Spleen (tissue), 7 donors: ENCODE data around the gene PLCB1.

Experiments
- CTCF ChIP-seq, 11 experiments: fragments of 200-600 bp in 7 of 11; fragments of 450-650 bp in 4 of 11; sonication (generic) in 4 of 11; IDR thresholded peaks in 8 of 11; conservative IDR thresholded peaks in 3 of 11; 1 replicate in 7 of 11; 2 replicates in 4 of 11; pipeline versions ENCODE4 v1.4.0 to v1.8.0; 2016 to 2021; ENCODE audit warnings: antibody characterized with exemption in 11 of 11, inconsistent platforms in 4 of 11, mild to moderate bottlenecking in 1 of 11
- POLR2A ChIP-seq, 3 donors: fragments of 450-650 bp; IDR thresholded peaks; one replicate each; pipeline ENCODE4 v1.5.1; 2017; ENCODE audit warnings: antibody characterized with exemption in 3 of 3, mild to moderate bottlenecking in 1 of 3
- donor health status: DM: no; HTN: no; CAD: no; lungs with moderate emphysema.
- donor health status: DM: no; HTN: no; CAD: no.
- donor health status: DM: no; HTN: no; CAD: no.

GRCh38 chr20:8700756-8701155 lies 568.7 kb downstream of the PLCB1 start:
- TF ChIP-seq CTCF (IDR thresholded peaks at IDR 0.05 in 8 of 11, conservative IDR thresholded peaks at IDR 0.05 in 3 of 11): no peak
- TF ChIP-seq POLR2A (IDR thresholded peaks at IDR 0.05): no peak
